GM18502 (cell line): ENCODE data around the gene YBX1.

Experiments
- ATAC-seq: cut with Tn5 transposase; IDR thresholded peaks from one replicate; pipeline ENCODE4 v1.9.1; 2021; ENCODE audit warnings: mild to moderate bottlenecking; ENCODE audit not compliant: unreplicated experiment, poor library complexity

Gene YBX1

GRCh38 chr1:42733415-42734200 is 51.4 kb downstream of the YBX1 start:
- no peak for ATAC-seq

- ATAC-seq: no peak
Measured at GRCh38 chr1:42734201-42735035, 52.2 kb downstream of the YBX1 start.

- no peak for ATAC-seq
Measured at GRCh38 chr1:42735056-42735455, 52.8 kb downstream of the YBX1 start.

GRCh38 chr1:42735477-42736105 is 53.4 kb downstream of the YBX1 start:
- ATAC-seq: no peak

GRCh38 chr1:42736152-42736551 is 53.9 kb downstream of the YBX1 start:
- ATAC-seq: no peak

GRCh38 chr1:42736571-42737200 is 54.5 kb downstream of the YBX1 start:
- no peak for ATAC-seq

- ATAC-seq: no peak
Measured at GRCh38 chr1:42737257-42737656, 55.0 kb downstream of the YBX1 start.

GRCh38 chr1:42737986-42738677 is 55.9 kb downstream of the YBX1 start:
- ATAC-seq: no peak

- ATAC-seq: no peak
Measured at GRCh38 chr1:42738678-42739226, 56.5 kb downstream of the YBX1 start.

GRCh38 chr1:42739753-42740700 is 57.8 kb downstream of the YBX1 start, which contains the start of gene CLDN19:
Gene CLDN19, minus strand, starts transcription at chr1:42740236. Its CDS starts 173 bp downstream, at chr1:42740063.
- ATAC-seq: no peak

GRCh38 chr1:42740851-42741580 is 58.8 kb downstream of the YBX1 start:
- ATAC-seq: no peak

GRCh38 chr1:42741706-42742105 is 59.5 kb downstream of the YBX1 start:
- ATAC-seq: no peak

GRCh38 chr1:42742141-42742540 is 59.9 kb downstream of the YBX1 start:
- ATAC-seq: no peak

GRCh38 chr1:42742617-42743316 is 60.5 kb downstream of the YBX1 start:
- no peak for ATAC-seq

- no peak for ATAC-seq
Measured at GRCh38 chr1:42743317-42744147, 61.3 kb downstream of the YBX1 start.

GRCh38 chr1:42744148-42744413 is 61.9 kb downstream of the YBX1 start:
- ATAC-seq: no peak

GRCh38 chr1:42745851-42746250 is 63.6 kb downstream of the YBX1 start:
- ATAC-seq: no peak
